Measurements from ENCODE around the gene HLA-DOB.

DNA sequence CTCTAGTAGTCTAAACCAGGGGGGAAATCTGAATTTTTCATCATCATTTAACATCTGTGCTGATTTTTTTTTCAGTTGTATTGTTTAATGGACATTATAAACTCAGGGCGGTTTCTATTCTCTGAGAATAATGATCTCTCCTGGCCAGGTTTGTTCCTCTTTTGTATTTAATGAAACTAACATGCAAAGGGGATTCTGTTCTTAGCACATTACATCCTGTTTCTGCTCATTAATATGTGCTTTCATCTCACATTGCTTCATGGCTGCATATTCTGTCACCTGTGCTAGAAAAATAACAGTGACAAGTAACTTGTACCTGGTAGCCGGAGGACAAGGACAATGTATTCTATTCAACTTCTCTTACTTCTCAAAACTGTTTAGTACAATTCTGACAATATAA lies 806 bp downstream of the HLA-DOB start:
- TF ChIP-seq POLR2AphosphoS5 (IDR thresholded peaks at IDR 0.05; ENCODE audit: low read depth, low read length) (0 out of 2 replicates have a peak, but pooled peaks have one; percentile 21), POLR2A (IDR thresholded peaks at IDR 0.05; ENCODE audit: low read depth, low read length) (no peak)

All from GM12892 (cell line).